Stimulated activated CD4-positive, alpha-beta T cell treated with anti-CD3 and anti-CD28 coated beads, Interleukin-2, amount 100 ng/mL, for 48 hours (primary cell): ENCODE data around the gene C1QTNF1.
A peak's percentile ranks its signal among the peaks of the same experiment; 100 is the strongest.

ENCODE experiments used
- DNase-seq, 2 donors: peaks; one replicate each; pipeline ENCODE4 v3.0.0-alpha.2; 2020

Gene C1QTNF1, protein sequence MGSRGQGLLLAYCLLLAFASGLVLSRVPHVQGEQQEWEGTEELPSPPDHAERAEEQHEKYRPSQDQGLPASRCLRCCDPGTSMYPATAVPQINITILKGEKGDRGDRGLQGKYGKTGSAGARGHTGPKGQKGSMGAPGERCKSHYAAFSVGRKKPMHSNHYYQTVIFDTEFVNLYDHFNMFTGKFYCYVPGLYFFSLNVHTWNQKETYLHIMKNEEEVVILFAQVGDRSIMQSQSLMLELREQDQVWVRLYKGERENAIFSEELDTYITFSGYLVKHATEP

DNA sequence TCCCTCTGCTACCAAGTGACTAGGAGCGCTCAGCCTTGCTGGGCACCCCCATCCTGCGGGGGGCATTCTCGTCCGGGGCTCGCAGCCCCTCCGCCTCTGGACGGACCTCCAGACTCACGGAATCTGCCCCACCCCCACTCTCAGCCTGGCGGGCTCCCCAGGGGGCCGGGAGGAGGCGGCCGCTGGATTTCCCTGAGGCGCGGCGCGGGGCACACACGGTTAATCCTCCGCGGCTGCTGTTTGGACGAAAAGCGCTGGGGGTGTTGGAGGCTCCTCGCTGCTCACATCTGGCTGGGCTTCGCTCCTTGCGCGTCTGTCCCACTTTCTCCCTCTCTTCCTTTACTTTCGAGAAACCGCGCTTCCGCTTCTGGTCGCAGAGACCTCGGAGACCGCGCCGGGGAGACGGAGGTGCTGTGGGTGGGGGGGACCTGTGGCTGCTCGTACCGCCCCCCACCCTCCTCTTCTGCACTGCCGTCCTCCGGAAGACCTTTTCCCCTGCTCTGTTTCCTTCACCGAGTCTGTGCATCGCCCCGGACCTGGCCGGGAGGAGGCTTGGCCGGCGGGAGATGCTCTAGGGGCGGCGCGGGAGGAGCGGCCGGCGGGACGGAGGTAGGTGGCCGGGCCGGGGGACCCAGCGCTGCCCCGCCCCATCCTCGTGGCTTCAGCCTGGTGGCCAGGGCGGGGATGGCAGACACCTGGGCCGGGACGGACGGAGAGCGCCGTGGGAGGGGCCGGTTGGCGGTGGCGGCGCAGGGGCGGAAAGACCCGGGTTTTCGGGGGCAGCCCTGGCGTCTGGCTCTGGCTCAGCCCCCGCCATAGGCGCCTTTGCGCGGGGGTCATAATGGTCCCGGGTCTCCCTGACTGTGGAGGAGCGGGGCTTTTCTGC is at the start of gene C1QTNF1:
Gene C1QTNF1, plus strand, starts transcription at position 284 of the 886 bp plus-strand sequence. CDS start 19,800 bp downstream, outside the sequence.
- peak in 1 of 2 donors; percentile 25 for DNase-seq

DNA sequence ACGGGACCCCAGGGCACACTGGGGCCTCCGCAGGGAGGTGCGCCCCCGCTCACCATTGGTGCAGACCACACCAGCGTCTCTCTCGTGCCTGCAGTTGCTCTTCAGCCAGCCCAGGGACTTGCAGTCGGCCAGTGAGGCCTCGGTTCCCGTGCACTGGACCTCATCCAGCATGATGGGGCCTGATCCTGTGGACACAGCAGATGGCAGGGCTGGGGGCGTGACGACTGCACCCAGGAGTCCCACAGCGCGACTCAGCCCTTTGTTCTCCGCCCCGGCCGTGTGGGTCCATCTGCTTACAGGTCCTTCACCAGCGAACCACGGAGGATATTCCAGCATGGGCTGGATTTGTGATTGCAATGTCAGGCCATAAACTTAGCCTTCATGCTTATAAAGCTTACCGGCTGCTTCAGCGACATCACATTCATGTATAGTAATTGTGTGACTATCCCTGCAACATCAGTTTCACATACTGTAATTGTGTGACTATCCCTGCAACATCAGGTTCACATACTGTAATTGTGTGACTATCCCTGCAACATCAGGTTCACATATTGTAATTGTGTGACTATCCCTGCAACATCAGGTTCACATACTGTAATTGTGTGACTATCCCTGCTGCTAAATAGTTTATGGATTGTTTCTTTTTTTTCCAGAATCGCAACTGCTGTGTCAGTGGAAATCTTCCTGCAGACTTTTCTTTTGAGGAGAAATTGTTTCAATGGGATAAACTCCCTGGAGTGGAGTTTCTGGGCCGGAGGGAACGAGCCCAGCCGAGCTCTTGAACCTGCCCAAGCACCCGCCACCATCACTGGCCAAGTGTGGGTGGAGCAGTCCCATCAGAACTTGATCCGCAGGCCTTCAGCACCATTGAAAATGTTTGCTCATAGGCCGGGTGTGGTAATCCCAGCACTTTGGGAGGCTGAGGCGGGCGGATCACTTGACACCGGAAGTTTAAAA is 49.1 kb upstream of the C1QTNF1 start:
- no peak for DNase-seq

DNA sequence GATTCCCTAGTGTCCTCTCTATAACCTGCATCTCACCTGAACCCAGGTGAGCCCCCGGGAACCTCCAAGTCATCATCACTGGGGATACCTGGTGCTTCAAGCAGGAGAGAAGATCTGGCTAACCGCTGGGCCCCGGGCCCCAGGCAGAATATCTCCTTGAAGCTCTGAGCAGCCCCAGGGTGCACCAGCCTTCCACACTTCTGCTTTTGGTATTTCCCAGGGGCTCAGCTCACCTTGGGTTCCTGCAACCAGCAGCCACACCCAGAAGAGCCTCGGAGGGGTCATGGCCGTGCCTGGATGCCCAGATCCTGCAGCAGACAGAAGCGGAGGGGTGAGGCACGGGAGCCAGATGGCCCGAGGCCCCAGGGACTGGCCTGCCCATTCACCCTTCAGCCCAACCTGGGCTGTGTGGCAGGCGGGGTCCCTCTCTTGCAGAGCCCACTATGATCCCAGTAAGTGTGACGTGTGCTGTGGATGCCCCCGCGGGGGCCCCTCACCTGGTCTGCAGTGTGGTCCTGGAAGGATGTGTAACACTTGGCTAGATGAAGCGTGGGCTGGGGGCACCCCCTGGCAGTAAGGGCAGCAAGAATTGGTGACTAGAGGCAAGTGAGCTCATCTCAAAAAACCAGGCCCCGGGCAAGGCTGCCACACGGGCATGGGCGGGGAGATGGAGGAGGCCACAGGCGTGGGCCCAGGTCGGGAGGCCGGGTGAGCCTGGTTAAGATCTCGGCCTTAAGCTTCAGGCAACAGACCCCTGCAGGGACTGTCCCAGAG is 46.9 kb upstream of the C1QTNF1 start:
- DNase-seq, result no peak

DNA sequence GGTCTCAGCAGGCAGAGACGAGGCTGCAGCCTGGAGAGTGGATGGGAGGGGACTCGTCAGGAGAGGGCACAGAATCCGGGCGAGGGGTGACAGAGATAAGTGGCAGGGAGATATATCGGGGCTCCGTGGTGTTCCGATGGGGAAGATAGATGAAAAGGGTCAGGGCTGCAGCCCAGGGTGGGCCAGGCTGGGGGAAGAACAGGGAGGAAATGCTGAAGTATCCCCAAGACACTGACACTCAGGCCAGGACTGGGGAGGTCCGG is 46.4 kb upstream of the C1QTNF1 start:
- DNase-seq, result no peak

DNA sequence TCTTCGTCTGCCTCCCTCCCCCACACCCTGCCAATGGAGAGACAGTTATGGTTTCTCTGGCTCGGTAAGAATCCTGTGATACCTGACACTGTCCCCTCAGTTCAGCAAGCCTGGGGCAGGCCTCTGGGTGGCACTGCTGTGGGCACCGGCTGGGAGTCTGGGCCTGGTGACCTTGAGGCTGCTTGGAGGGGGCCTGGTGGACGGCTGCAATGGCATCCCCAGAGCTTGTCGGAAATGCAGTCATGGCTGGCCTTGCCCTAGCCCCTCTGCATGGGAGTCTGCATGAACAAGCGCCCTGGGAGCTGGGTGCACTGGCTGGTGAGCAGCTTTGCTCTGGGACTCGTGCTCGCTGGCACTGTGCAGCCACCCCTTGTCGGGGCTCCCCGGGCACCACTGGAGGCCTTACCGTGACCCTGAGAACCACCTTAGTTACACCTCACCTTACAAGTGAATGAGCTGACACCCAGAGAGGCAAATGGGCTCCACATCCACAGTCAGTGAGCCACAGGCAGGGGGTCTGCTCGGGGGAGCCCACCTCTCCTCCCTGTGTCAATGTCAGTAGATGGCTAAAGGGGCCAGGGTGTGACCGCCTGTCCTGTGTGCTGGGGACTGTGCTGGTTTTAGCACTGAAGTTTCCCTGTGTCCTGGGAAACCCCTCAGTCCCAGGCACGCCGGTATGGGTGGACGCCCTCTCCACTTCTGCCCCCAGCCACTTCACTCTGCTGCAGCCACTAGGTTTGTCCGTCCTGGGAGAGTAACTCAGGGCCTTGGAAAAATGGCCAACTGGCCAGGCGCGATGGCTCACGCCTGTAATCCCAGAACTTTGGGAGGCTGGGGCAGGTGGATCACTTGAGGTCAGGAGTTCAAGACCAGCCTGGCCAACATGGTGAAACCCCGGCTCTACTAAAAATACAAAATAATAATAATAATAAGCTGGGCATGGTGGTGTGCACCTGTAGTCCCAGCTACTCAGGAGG is 45.7 kb upstream of the C1QTNF1 start:
- DNase-seq, result no peak

DNA sequence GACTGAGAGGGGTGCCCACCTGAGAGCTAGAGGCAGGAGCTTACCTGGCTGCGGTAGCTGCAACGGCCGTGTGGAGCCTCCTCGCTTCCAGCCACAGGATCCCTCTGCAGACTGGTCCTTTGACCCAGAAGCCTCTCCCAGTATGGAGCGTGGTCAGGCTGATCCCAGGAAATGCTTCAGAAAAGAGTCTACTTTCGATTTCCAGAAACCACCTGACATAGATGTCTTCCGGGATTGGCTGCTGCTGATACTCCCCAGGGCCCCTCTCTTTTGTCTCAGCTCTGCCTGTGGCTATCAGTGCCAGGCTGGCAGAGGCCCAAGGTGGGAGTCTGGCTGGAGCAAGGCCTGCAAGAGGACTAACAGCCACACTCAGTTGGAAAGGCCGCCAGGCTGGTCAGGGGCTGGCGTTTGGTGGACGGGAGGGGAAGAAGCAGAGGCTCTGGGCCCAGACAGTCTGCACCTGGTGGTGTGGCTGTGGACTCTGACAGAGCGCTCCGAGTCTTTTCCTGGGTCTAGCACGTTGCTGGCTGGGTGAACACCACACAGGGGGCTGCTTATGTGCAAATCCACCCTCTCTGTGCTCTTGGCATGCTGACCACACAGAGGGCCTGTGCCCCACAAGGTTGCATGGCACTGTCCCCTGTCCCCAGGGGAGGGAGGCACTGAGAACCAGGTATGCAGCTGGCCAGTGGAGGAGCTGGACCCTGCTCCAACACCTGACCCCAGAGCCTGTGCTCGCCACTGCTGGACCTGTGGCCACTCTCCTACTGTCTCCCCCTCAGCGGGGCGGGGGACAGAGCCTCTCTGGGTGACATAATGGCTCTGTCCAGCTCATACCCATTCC is 44.0 kb upstream of the C1QTNF1 start, which contains the start of gene LGALS3BP:
Gene LGALS3BP, minus strand, starts transcription at position 144 of the 844 bp plus-strand sequence. CDS start 2,732 bp downstream, outside the sequence.
- DNase-seq, result peak in 1 of 2 donors; percentile 13

DNA sequence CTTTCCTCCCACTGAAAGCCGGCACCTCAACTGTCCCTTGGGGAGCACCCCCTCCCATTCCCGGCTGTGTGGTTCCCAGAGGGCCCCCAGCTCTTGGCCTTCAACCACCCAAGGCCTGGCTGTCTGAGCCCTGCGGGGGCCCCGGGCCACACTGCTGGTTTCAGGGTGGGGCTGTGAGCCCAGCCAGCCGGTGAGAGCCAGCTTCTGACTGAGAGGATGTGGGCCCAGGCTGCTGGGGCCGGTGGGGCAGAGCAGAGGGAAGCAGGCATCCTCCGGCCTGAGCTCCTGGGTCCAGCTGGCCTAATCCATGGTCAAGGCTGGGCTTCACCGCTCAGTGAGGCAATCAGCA is 43.4 kb upstream of the C1QTNF1 start:
- DNase-seq, result no peak

DNA sequence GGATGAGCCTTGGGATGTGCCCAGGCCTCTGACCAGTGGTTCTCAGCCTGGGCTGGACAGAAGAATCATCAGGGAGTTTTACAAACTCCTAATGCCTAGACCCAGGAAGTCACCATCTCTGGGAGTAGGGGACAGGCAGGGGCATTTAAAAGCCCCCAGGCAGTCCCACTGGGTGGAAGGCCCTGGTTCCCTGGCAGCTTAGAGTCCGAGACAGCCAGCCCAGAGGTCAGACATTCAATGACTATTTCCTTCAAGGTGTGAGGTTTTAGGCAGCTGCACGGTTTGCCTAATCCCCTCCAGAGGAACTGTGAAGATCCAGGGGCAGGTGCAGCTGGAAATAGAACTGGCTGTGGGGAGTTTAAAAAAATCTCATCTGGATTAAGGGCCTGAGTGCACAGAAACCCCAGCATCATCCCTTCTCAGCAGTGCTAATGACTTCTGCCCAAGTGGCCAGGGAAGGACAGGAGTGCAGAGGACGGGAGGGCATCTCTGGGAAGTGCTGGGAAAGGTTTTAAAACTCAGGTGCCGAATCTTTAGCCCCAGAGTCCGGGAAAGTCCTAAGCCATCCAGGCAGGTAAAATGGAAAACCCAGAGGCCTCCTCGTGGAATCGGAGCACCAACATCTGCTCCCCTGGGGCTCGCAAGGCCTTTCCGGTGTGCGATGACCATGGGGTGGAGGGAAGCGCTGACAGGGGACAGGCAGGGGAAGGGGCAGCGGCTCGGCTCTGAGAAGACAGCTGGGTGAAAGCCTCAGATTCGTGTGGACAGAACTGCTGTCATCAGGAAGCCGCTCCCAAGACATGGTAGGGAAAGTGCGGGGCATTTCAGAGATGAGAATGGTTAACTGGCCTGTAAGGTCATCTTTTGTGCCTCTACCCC is 42.7 kb upstream of the C1QTNF1 start:
- no peak for DNase-seq

DNA sequence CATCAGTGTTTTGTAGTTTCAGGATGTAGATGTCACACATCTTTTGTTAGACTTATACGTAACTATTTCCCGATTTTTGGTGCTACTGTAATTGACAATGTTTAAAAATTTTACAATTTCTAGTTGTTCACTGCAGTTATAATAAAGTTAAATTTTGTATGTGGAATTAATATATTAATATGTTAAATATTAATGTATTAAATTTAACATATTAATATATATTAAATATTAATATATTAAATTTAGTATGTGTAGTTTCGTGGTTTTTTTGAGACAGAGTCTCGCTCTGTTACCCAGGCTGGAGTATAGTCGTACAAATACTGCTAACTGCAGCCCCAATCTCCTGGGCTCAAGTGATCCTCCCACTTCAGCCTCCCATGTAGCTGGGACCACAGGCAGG is 38.6 kb upstream of the C1QTNF1 start:
- no peak for DNase-seq

DNA sequence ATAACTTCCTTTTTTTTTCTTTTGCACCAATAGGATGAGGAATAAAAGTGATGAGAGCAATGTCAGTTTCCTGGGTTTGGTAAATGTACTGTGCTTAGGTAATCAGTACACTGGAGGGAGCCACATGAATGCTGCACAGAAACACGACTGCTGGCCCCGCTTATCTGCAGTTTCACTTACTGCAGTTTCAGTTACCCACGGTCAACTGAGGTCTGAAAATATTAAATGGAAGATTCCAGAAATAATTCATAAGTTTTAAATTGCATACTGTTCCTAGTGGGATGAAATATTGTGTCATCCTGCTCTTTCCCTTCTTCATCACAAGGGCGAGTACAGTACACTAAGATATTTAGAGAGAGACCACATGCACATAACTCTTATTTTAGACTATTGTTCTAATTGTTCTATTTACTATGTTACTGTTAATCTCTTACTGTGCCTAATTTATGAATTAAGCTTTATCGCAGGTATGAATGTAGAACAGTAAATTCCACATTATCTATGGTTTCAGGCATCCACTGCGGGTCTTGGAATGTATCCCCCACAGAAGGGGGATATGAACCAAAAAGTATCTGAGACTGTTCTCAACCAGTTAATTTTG is 37.8 kb upstream of the C1QTNF1 start:
- DNase-seq, result no peak

DNA sequence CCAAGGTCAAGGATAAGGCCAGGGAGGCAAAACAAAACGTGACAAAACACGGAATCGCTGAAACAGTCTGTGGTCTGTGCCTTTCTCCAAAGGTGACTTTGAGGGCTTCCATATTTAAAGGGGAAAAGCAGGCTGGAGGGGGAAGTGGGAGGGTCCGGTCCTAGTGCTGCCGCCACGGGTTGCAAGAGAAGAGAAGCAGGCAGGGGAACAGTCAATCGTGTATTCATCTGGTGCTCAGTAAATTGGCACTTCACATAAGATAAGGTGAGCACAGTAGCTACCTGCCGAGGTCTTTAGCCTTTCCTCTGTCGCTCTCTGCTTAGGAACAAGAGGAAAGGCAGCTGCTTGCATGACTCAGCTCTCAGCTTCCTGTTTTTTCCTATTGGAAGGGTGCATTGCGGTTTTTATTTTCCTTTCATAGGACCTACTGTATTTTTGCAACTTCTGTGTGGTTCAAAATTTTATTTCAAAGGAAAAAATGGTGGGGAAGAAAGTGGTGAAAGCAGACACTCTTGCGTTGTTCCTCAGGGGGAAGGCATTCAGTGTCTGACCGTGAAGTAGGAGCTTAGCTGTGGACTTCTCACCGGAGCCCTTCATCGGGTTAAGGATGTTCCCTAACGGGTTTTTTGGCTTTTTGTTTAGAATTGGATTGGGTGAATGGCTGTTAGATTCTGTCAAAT is 37.2 kb upstream of the C1QTNF1 start:
- DNase-seq, result no peak

DNA sequence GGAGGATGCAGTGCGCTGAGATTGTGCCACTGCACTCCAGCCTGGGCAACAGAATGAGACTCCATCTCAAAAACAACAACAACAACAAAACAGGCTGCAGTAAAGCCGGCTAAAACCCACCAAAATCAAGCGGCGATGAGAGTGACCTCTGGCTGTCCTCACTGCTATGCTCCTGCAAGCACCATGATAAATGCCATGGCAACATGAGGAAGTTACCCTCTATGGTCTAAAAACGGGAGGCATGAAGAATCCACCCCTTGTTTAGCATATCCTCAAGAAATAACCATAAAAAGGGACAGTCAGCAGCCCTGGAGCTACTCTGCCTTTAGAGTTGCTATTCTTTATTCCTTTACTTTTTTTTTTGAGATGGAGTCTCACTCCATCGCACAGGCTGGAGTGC is 35.8 kb upstream of the C1QTNF1 start:
- DNase-seq, result no peak

DNA sequence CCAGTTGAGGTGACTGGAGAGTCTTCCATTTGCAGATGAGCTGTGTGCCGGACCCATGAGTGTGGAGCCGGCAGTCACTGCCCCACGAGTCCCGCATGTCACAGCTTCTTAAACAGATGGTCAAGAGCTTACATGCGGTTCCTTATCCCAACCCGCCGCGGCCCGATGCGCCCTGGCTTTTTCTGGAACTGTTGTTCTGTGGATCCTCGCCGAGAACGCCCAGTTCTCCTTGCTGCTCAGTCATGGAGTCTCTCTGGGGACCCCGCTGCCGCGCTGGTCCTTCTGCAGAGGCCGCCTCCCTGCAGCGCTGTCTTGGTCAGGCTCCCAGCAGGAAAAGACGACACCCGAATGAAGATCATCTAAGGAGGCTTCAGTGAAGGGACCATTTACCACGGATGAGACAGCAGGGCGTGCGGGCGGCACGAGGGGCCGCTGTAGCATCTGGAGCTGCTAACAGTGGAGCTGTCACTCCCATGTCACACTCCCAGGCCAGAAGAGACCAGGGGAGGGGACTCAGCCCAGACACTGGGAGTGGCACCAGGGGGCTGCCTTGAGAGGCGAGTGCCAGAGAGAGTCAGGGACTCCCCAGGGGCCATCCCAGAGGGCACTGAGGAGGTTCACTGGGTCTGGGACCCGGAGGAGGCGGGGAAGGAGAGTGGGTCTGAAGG is 33.5 kb upstream of the C1QTNF1 start:
- DNase-seq, result no peak

DNA sequence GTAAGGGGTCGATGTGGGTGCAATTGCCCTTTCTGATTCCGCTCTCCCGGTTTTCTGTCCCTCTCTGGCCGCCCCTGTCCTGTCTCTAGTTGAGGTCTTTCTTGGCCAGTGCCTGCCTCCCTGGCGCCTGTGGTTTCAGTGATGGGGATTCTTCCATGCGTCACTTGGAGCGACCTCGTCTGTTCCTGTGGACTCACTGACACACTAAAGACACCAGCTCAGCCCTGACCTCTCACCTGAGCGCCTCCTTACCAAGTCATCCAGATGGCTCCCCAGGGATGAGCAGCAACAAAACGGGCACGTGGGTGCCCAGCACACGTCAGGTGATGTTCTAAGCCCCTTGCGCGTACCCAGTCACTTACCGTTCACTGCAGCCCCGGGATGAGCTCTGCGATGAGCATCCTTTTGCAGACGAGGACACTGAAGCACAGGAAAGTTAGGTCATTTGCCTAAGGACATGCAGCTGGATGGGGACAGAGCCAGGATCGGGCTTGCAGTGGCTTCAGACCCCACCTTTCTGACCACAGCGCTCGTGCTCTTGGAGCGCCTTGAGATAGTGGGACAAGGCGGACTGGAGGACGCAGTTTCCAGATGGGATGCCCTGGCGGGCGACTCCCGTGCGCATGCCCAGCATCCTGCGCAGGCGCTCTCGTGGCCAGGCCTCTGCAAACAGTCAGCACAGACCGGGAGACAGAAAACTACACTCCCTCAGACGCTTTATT is 32.8 kb upstream of the C1QTNF1 start:
- DNase-seq, result no peak

DNA sequence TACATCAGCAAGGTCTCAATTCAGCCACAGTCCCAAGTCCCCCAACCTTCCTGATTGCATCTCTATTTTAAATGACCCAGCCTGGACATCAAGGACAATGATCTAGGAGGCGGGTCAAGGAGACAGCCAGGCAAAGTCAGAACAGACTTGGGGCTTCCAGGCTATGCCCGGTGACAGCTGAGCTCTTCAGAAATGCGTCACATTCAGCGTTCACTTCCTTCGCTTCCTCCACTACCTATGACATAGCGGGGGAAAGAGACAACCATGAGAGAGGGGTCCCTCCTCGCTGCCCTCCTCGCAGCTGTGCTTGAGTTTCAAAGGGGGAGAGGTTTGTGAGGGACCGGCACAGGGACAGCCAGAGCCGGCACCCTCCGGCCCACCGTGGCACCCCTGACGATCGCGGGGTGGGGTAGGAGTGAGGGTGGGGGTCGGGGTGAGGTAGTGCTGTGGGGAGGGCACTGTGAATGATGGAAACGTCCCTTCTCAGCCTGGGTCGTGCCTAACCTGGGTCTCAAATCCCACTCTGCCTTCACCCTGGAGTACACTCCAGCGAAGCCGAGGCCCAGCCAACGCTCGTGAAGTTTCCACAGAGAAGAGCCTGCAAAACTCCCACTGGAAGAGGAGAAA is 31.9 kb upstream of the C1QTNF1 start:
- no peak for DNase-seq

DNA sequence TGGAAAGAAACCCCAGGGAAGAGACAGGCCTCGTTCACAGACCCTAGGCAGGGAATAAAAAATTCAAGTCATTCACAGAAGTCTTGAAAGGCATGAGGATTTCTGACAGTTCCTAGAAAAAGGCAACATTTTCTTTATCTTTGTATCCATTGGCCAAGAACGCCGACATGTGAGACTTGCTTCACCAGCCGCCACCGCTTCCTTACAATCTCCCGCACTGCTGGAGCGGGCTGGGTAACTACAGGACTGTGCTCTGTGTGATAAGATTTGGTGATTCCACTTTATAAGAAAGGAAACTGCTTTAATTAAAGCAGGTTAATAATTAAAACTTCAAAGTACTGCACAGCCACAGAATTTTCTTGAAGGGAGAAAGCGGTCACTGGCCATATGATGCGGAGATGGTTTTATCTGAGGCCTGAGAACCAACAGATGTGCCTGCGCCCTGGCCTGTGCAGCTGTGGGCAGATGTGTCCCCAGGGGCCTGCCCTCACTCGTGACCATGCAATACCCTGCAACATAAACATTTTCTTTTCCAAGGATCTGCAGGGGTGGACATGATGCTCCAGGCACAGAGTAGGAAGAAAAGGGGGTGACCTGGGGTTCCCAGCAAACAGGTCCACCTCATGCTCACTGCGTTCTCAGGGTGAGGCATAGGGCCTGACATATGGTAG is 31.3 kb upstream of the C1QTNF1 start:
- no peak for DNase-seq
